Sigmoid colon (tissue), 7 donors: ENCODE data around the gene CCDC187. TPM values are rescaled to one million over a fixed set of nuclear protein-coding genes. Genes with fewer than 3 reads are reported as not detected.

Experiments
- DNase-seq: peaks from one replicate; pipeline ENCODE4 v3.0.0-alpha.2; 2019
- H3K27ac ChIP-seq, 4 donors: fragments of 200-600 bp; sonication (generic); one replicate each; pipeline ENCODE4 v1.5.1; 2016 to 2019; ENCODE audit warnings: mild to moderate bottlenecking in 1 of 4
- H3K27me3 ChIP-seq, 3 donors: fragments of 200-600 bp; sonication (generic); one replicate each; pipeline ENCODE4 v1.5.1; 2019; ENCODE audit warnings: mild to moderate bottlenecking in 1 of 3
- H3K36me3 ChIP-seq, 4 donors: fragments of 200-600 bp; sonication (generic); one replicate each; pipeline ENCODE4 v1.5.1; 2016 to 2019
- H3K4me1 ChIP-seq, 4 donors: fragments of 200-600 bp; sonication (generic); one replicate each; pipeline ENCODE4 v1.5.1; 2017 to 2019
- H3K4me3 ChIP-seq, 4 donors: fragments of 200-600 bp; sonication (generic); one replicate each; pipeline ENCODE4 v1.5.1; 2017 to 2019; ENCODE audit warnings: mild to moderate bottlenecking in 2 of 4, moderate library complexity in 1 of 4
- H3K9me3 ChIP-seq, 4 donors: fragments of 200-600 bp in 3 of 4; sonication (generic) in 3 of 4; one replicate each; pipeline versions ENCODE4 v1.5.1 to v1.6.1; 2013 to 2019
- CTCF ChIP-seq, 4 experiments: fragments of 450-650 bp in 3 of 4; fragments of 200-600 bp in 1 of 4; IDR thresholded peaks; one replicate each; pipeline ENCODE4 v1.5.1; 2016 to 2019; ENCODE audit warnings: antibody characterized with exemption in 4 of 4, mild to moderate bottlenecking in 3 of 4, moderate library complexity in 2 of 4
- EP300 ChIP-seq, 4 donors: sonication (generic); formaldehyde crosslinking; IDR thresholded peaks; one replicate each; pipeline ENCODE4 v1.6.1; 2017; ENCODE audit warnings: antibody characterized with exemption in 4 of 4
- POLR2A ChIP-seq, 2 donors: fragments of 450-650 bp; IDR thresholded peaks; one replicate each; pipeline ENCODE4 v1.6.1; 2016; ENCODE audit warnings: antibody characterized with exemption in 2 of 2, mild to moderate bottlenecking in 2 of 2, moderate library complexity in 2 of 2
- POLR2AphosphoS5 ChIP-seq, 4 donors: sonication (generic); formaldehyde crosslinking; IDR thresholded peaks; one replicate each; pipeline ENCODE4 v1.6.1; 2017; ENCODE audit warnings: antibody characterized with exemption in 4 of 4
- WGBS, 2 donors: extraction: QIAGEN DNeasy Blood & Tissue Kit; methylation state at CpG; one replicate each; pipeline ENCODE4 v1.1.7; 2013; 5-methylcytosine and 5-hydroxymethylcytosine counted together
- intact Hi-C: fragments of 100-400 bp; cut with DNase I; formaldehyde crosslinking; loops from one replicate; pipeline ENCODE4 v1.15.1; 2023
- polyA plus RNA-seq, 3 donors: library from polyadenylated mRNA; stranded (reverse); fragments of 200-250 nt; gene quantifications; one replicate each; pipeline ENCODE4 v1.2.3, GENCODE V29; 2013
- total RNA-seq, 4 donors: library from RNA; depleted of rRNA; stranded (reverse); fragments of >200 nt; gene quantifications; one replicate each; pipeline ENCODE4 v1.1.0, GENCODE V29; 2016
- donor health status: healthy with polysubstance abuse.
- donor health status: Bipolar disorder and iron deficiency.
- donor health status: healthy.

The CCDC187 gene
- total and polyA plus RNA-seq, 7 donors = 0.32 TPM; not detected in 6

GRCh38 chr9:136222166-136222905 is 81.6 kb downstream of the CCDC187 start:
- Histone ChIP-seq H3K27ac (no peak overlapping the region), H3K36me3 (peaks cover 4 to 50% (median 22%) of the 10 kb centered on the region in 4 donors), H3K9me3 (no peaks in the 10 kb centered on the region), H3K27me3 (no peaks in the 10 kb centered on the region), H3K4me3 (no peak overlapping the region), H3K4me1 (no peaks in the 10 kb centered on the region)
- TF ChIP-seq POLR2AphosphoS5 (IDR thresholded peaks at IDR 0.05) = no peak
- TF ChIP-seq EP300 (IDR thresholded peaks at IDR 0.05) = no peak
- TF ChIP-seq POLR2A (IDR thresholded peaks at IDR 0.05) = no peak
- TF ChIP-seq CTCF (IDR thresholded peaks at IDR 0.05) = no peak
- DNase-seq = no peak
- intact Hi-C loops = no loop called here
- WGBS, 2 donors = 94 to 95% methylated on average over 38 of the region's 38 CpGs

- WGBS, 2 donors = 90 to 91% methylated on average over 15 of the region's 15 CpGs
Measured at GRCh38 chr9:136220017-136220729, 83.7 kb downstream of the CCDC187 start.

GRCh38 chr9:136219276-136219675 is 84.6 kb downstream of the CCDC187 start:
- Histone ChIP-seq H3K27me3 (no peaks in the 10 kb centered on the region), H3K4me1 (no peaks in the 10 kb centered on the region), H3K36me3 (peaks cover 17 to 74% (median 34%) of the 10 kb centered on the region in 4 donors), H3K27ac (no peak overlapping the region), H3K4me3 (no peak overlapping the region), H3K9me3 (no peaks in the 10 kb centered on the region)
- TF ChIP-seq EP300 (IDR thresholded peaks at IDR 0.05) (no peak), POLR2A (IDR thresholded peaks at IDR 0.05) (no peak), POLR2AphosphoS5 (IDR thresholded peaks at IDR 0.05) (no peak), CTCF (IDR thresholded peaks at IDR 0.05) (no peak)
- no peak for DNase-seq
- WGBS, 2 donors = 89 to 92% methylated on average over 13 of the region's 13 CpGs
- intact Hi-C loops = no loop called here

More at GRCh38 chr9:136220017-136220729, 83.7 kb downstream of the CCDC187 start:
- H3K36me3 ChIP-seq = peaks cover 9 to 69% (median 26%) of the 10 kb centered on the region in 4 donors
- no peak for TF ChIP-seq EP300 (IDR thresholded peaks at IDR 0.05)
- no peak for TF ChIP-seq POLR2AphosphoS5 (IDR thresholded peaks at IDR 0.05)
- no peak for TF ChIP-seq POLR2A (IDR thresholded peaks at IDR 0.05)
- no peak for TF ChIP-seq CTCF (IDR thresholded peaks at IDR 0.05)
- no peak overlapping the region for H3K27ac ChIP-seq
- no peaks in the 10 kb centered on the region for H3K9me3 ChIP-seq
- no peaks in the 10 kb centered on the region for H3K4me1 ChIP-seq
- intact Hi-C loops = no loop called here
- H3K27me3 ChIP-seq = no peaks in the 10 kb centered on the region
- H3K4me3 ChIP-seq = no peak overlapping the region
- no peak for DNase-seq

GRCh38 chr9:136218673-136219072 is 85.2 kb downstream of the CCDC187 start:
- peaks cover 15 to 74% (median 37%) of the 10 kb centered on the region in 4 donors for H3K36me3 ChIP-seq
- no peak overlapping the region for H3K4me3 ChIP-seq
- no peak overlapping the region for H3K27ac ChIP-seq
- no peaks in the 10 kb centered on the region for H3K4me1 ChIP-seq
- no peak for TF ChIP-seq CTCF (IDR thresholded peaks at IDR 0.05)
- TF ChIP-seq POLR2AphosphoS5 (IDR thresholded peaks at IDR 0.05) = no peak
- DNase-seq = no peak
- intact Hi-C loops = no loop called here
- WGBS, 2 donors = 94 to 96% methylated on average over 15 of the region's 15 CpGs
- H3K27me3 ChIP-seq = no peaks in the 10 kb centered on the region
- no peaks in the 10 kb centered on the region for H3K9me3 ChIP-seq
